ENCODE data around the gene CNGB1. TPM values are rescaled to one million over a fixed set of nuclear protein-coding genes. Genes with fewer than 3 reads are reported as not detected.

CNGB1 gene
- total and polyA plus RNA-seq, 2 experiments from 2014 or later: not detected

GRCh38 chr16:57843400-57843799 lies 127.5 kb downstream of the CNGB1 start:
- H3K9me2 ChIP-seq (replicated peaks; ENCODE audit: insufficient read depth): no peaks in the 10 kb centered on the region
- no peak overlapping the region for H3K4me3 ChIP-seq
- no peak overlapping the region for H3K27ac ChIP-seq
- H3K4me1 ChIP-seq (ENCODE audit: insufficient read depth): no peaks in the 10 kb centered on the region
- no peak overlapping the region for H2AFZ ChIP-seq
- H3K27me3 ChIP-seq: no peaks in the 10 kb centered on the region
- TF ChIP-seq EZH2 (IDR thresholded peaks at IDR 0.05; ENCODE audit: borderline replicate concordance) (no peak), CTCF (IDR thresholded peaks at IDR 0.05; ENCODE audit: poor library complexity) (no peak), EZH2phosphoT487 (IDR thresholded peaks at IDR 0.05; ENCODE audit: low read depth, severe bottlenecking, unreplicated experiment) (no peak)
- no peaks in the 10 kb centered on the region for H3K9me3 ChIP-seq (ENCODE audit: low read depth)
- no peak for DNase-seq (ENCODE audit: low spot score)
- H4K20me1 ChIP-seq (ENCODE audit: insufficient read depth, poor library complexity, severe bottlenecking): no peaks in the 10 kb centered on the region
- H3K4me2 ChIP-seq: no peak overlapping the region
- WGBS (ENCODE audit: low lambda C conversion rate, missing lambda C conversion rate): 100% methylated on average over 1 of the region's 1 CpG
- H3K36me3 ChIP-seq (replicated peaks; ENCODE audit: insufficient read depth, low read depth): no peaks in the 10 kb centered on the region
- no peaks in the 10 kb centered on the region for H3K79me2 ChIP-seq

- Histone ChIP-seq H3K4me3 (no peak overlapping the region), H3K36me3 (replicated peaks; ENCODE audit: insufficient read depth, low read depth) (no peaks in the 10 kb centered on the region), H3K9me3 (ENCODE audit: low read depth) (no peaks in the 10 kb centered on the region), H3K9me2 (replicated peaks; ENCODE audit: insufficient read depth) (no peaks in the 10 kb centered on the region), H2AFZ (no peak overlapping the region), H3K4me1 (ENCODE audit: insufficient read depth) (no peaks in the 10 kb centered on the region), H3K27me3 (no peaks in the 10 kb centered on the region), H4K20me1 (ENCODE audit: insufficient read depth, poor library complexity, severe bottlenecking) (no peaks in the 10 kb centered on the region), H3K79me2 (no peaks in the 10 kb centered on the region), H3K27ac (no peak overlapping the region), H3K4me2 (no peak overlapping the region)
- TF ChIP-seq EZH2 (IDR thresholded peaks at IDR 0.05; ENCODE audit: borderline replicate concordance): no peak
- TF ChIP-seq EZH2phosphoT487 (IDR thresholded peaks at IDR 0.05; ENCODE audit: low read depth, severe bottlenecking, unreplicated experiment): no peak
- no peak for TF ChIP-seq CTCF (IDR thresholded peaks at IDR 0.05; ENCODE audit: poor library complexity)
- 93% methylated on average over 5 of the region's 5 CpGs for WGBS (ENCODE audit: low lambda C conversion rate, missing lambda C conversion rate)
- DNase-seq (ENCODE audit: low spot score): no peak
Measured at GRCh38 chr16:57842601-57843000, 128.3 kb downstream of the CNGB1 start.

DNA sequence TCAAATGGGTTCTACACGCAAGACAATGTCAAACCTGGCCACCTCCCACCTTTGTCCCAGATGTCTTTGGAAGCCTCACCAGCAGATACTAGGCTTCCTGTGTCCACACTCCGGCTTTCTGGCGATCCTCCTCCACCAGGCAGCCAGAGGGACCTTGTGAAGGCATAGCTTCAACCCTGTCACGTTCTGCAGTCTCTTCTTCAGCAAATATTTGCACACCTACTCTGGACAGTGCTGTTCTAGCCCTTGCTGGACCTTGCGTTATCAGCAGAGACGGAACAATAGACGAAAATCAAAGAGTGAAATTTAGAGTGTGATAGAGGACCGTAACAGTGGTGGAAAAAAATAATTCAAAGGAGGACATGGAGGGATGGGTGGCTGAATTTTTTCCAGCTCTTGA lies 130.1 kb downstream of the CNGB1 start:
- no peak overlapping the region for H3K4me2 ChIP-seq
- H3K9me2 ChIP-seq (replicated peaks; ENCODE audit: insufficient read depth): no peaks in the 10 kb centered on the region
- no peak for TF ChIP-seq EZH2phosphoT487 (IDR thresholded peaks at IDR 0.05; ENCODE audit: low read depth, severe bottlenecking, unreplicated experiment)
- TF ChIP-seq EZH2 (IDR thresholded peaks at IDR 0.05; ENCODE audit: borderline replicate concordance): no peak
- TF ChIP-seq CTCF (IDR thresholded peaks at IDR 0.05; ENCODE audit: poor library complexity): no peak
- no peak for DNase-seq (ENCODE audit: low spot score)
- no peaks in the 10 kb centered on the region for H3K27me3 ChIP-seq
- no peaks in the 10 kb centered on the region for H3K36me3 ChIP-seq (replicated peaks; ENCODE audit: insufficient read depth, low read depth)
- H3K27ac ChIP-seq: no peak overlapping the region
- H3K4me3 ChIP-seq: no peak overlapping the region
- H3K79me2 ChIP-seq: no peaks in the 10 kb centered on the region
- H3K4me1 ChIP-seq (ENCODE audit: insufficient read depth): no peaks in the 10 kb centered on the region
- no peaks in the 10 kb centered on the region for H4K20me1 ChIP-seq (ENCODE audit: insufficient read depth, poor library complexity, severe bottlenecking)
- no peaks in the 10 kb centered on the region for H3K9me3 ChIP-seq (ENCODE audit: low read depth)
- no peak overlapping the region for H2AFZ ChIP-seq
- WGBS (ENCODE audit: low lambda C conversion rate, missing lambda C conversion rate): 72% methylated on average over 8 of the region's 8 CpGs

- H3K4me2 ChIP-seq: no peak overlapping the region
- H3K9me2 ChIP-seq (replicated peaks; ENCODE audit: insufficient read depth): no peaks in the 10 kb centered on the region
- H3K4me3 ChIP-seq: no peak overlapping the region
- TF ChIP-seq CTCF (IDR thresholded peaks at IDR 0.05; ENCODE audit: poor library complexity) (no peak), EZH2phosphoT487 (IDR thresholded peaks at IDR 0.05; ENCODE audit: low read depth, severe bottlenecking, unreplicated experiment) (no peak), EZH2 (IDR thresholded peaks at IDR 0.05; ENCODE audit: borderline replicate concordance) (no peak)
- no peaks in the 10 kb centered on the region for H3K27me3 ChIP-seq
- H3K36me3 ChIP-seq (replicated peaks; ENCODE audit: insufficient read depth, low read depth): no peaks in the 10 kb centered on the region
- no peaks in the 10 kb centered on the region for H3K4me1 ChIP-seq (ENCODE audit: insufficient read depth)
- no peaks in the 10 kb centered on the region for H3K9me3 ChIP-seq (ENCODE audit: low read depth)
- no peaks in the 10 kb centered on the region for H3K79me2 ChIP-seq
- WGBS (ENCODE audit: low lambda C conversion rate, missing lambda C conversion rate): 86% methylated on average over 13 of the region's 13 CpGs
- H3K27ac ChIP-seq: no peak overlapping the region
- H4K20me1 ChIP-seq (ENCODE audit: insufficient read depth, poor library complexity, severe bottlenecking): no peaks in the 10 kb centered on the region
- no peak for DNase-seq (ENCODE audit: low spot score)
- H2AFZ ChIP-seq: no peak overlapping the region
Measured at GRCh38 chr16:57838161-57838560, 132.8 kb downstream of the CNGB1 start.
